Upper lobe of right lung (tissue), 1 donor: ENCODE results near the gene PPFIA3. TPM values are rescaled to one million over a fixed set of nuclear protein-coding genes. Genes with fewer than 3 reads are reported as not detected.
A peak's percentile ranks its signal among the peaks of the same experiment; 100 is the strongest.

Experiments used
- ATAC-seq: fragments of 200-7000 bp; cut with Tn5 transposase; one replicate; pipeline ENCODE4 v1.9.1; 2020; ENCODE audit warnings: mild to moderate bottlenecking, moderate library complexity
- DNase-seq: peaks from one replicate; pipeline ENCODE4 v3.0.0-alpha.2; 2020
- H3K27ac ChIP-seq: fragments of 200-600 bp; one replicate; pipeline ENCODE4 v1.8.0; 2022
- H3K27me3 ChIP-seq: fragments of 200-600 bp; one replicate; pipeline ENCODE4 v1.8.0; 2022; ENCODE audit warnings: mild to moderate bottlenecking
- H3K36me3 ChIP-seq: fragments of 200-600 bp; one replicate; pipeline ENCODE4 v1.8.0; 2022
- H3K4me1 ChIP-seq: fragments of 200-600 bp; one replicate; pipeline ENCODE4 v1.8.0; 2022
- H3K4me3 ChIP-seq: fragments of 200-600 bp; one replicate; pipeline ENCODE4 v1.8.0; 2022; ENCODE audit warnings: mild to moderate bottlenecking
- H3K9me3 ChIP-seq: fragments of 200-600 bp; one replicate; pipeline ENCODE4 v1.8.0; 2022
- CTCF ChIP-seq: fragments of 200-600 bp; IDR thresholded peaks from one replicate; pipeline ENCODE4 v1.8.0; 2022; ENCODE audit warnings: antibody characterized with exemption
- intact Hi-C: fragments of 100-400 bp; cut with DNase I; formaldehyde crosslinking; loops from one replicate; pipeline ENCODE4 v1.11.0; 2022
- total RNA-seq: library from RNA; stranded (reverse); fragmentation: NEBNext Ultra II Directional; extraction: Animal tissue kit (Norgen Biotek cat#: 25700); gene quantifications from one replicate; pipeline ENCODE4 v1.2.1, GENCODE V29; 2021
- donor health status: DM: no; HTN: yes; CAD: no; lungs with severe emphysema.

Gene PPFIA3
- total RNA-seq, 1 donor from 2014 or later = 10.7 TPM

GRCh38 chr19:49155820-49156346 is 36.5 kb downstream of the PPFIA3 start:
- no peaks in the 10 kb centered on the region for H3K27me3 ChIP-seq
- no peak overlapping the region for H3K27ac ChIP-seq
- H3K4me1 ChIP-seq = no peaks in the 10 kb centered on the region
- no peak for ATAC-seq
- no peaks in the 10 kb centered on the region for H3K9me3 ChIP-seq
- TF ChIP-seq CTCF = no peak
- H3K36me3 ChIP-seq = no peaks in the 10 kb centered on the region
- intact Hi-C loops = no loop called here
- H3K4me3 ChIP-seq = no peak overlapping the region
- no peak for DNase-seq

GRCh38 chr19:49157445-49158224 is 38.3 kb downstream of the PPFIA3 start, which contains the start of gene TRPM4:
TSS of gene TRPM4 (plus strand) at chr19:49157792. CDS start at chr19:49157867, 75 bp downstream.
- no peak for TF ChIP-seq CTCF
- peak; percentile 96 for DNase-seq
- intact Hi-C loops = no loop called here
- Histone ChIP-seq H3K4me1 (no peaks in the 10 kb centered on the region), H3K36me3 (no peaks in the 10 kb centered on the region), H3K27me3 (no peaks in the 10 kb centered on the region), H3K27ac (peak within 1 kb of the TSS; percentile 83), H3K9me3 (no peaks in the 10 kb centered on the region), H3K4me3 (peak within 1 kb of the TSS; percentile 92)
- ATAC-seq = peak; percentile 96

DNA sequence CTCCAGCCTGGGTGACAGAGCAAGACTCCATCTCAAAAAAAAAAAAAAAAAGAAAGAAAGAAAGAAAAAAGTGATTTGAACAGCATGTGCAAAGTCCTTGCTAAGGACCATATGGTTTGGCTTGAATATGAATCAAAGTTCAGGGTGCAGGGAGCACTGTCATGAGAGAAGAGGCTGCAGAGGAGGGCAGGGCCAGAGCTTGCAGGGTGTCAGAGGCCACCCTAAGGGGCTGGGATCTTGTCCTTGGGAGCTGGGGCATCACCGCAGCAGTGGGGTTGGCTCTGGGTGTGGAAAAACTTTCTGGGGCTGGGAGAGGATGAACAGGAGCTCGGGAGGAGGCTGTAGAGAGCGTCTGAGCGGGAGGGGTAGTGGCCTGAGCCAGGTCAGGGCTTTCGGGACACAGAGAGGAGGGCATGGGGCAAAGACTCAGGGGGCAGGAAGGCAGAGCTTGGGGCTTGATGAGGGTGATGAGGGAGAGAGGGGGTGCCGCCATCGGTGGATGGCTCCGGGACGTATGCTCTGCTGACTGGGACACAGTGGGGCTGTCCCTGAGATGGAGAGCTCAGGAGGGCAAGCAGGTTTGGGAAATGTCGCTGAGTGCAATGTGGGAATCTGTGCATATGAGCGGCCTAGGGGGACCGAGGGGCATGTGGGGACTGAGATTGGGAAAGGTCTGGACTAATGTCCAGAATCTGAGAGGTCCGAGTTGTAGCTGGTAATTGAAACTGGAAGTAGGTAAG is 41.3 kb downstream of the PPFIA3 start:
- H3K27ac ChIP-seq = no peak overlapping the region
- no peak for TF ChIP-seq CTCF
- no peaks in the 10 kb centered on the region for H3K9me3 ChIP-seq
- intact Hi-C loops = no loop called here
- no peaks in the 10 kb centered on the region for H3K36me3 ChIP-seq
- ATAC-seq = no peak
- no peak overlapping the region for H3K4me3 ChIP-seq
- no peaks in the 10 kb centered on the region for H3K27me3 ChIP-seq
- peaks cover 10% of the 10 kb centered on the region for H3K4me1 ChIP-seq
- DNase-seq = no peak

DNA sequence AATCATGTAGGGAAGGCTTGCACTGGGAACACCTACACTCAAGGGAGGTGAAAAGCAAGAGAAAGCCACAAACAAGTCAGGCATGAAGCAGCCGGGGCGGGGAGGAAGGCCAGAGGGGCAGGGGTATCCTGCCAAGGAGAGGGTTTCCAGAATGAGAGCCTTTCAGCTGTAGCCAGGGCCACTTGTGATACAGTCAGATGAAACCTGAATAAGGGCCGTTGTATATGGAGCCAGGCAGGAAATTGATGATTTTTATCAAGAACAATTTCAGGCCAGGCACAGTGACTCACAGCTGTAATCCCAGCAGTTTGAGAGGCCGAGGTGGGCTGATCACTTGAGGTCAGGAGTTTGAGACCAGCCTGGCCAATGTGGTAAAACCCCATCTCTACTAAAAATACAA is 42.6 kb downstream of the PPFIA3 start:
- TF ChIP-seq CTCF = no peak
- Histone ChIP-seq H3K27ac (no peak overlapping the region), H3K4me3 (no peak overlapping the region), H3K9me3 (no peaks in the 10 kb centered on the region), H3K36me3 (no peaks in the 10 kb centered on the region), H3K4me1 (peaks cover 14% of the 10 kb centered on the region), H3K27me3 (no peaks in the 10 kb centered on the region)
- DNase-seq (no peak), ATAC-seq (no peak)
- intact Hi-C loops = no loop called here

- H3K27ac ChIP-seq = peak overlapping the region; percentile 73
- H3K4me3 ChIP-seq = no peak overlapping the region
- no peaks in the 10 kb centered on the region for H3K9me3 ChIP-seq
- no peaks in the 10 kb centered on the region for H3K27me3 ChIP-seq
- no peak for TF ChIP-seq CTCF
- peaks cover 17% of the 10 kb centered on the region for H3K36me3 ChIP-seq
- DNase-seq (no peak), ATAC-seq (peak; percentile 62)
- intact Hi-C loops = no loop called here
- peaks cover 14% of the 10 kb centered on the region for H3K4me1 ChIP-seq
These were observed 45.9 kb downstream of the PPFIA3 start for GRCh38 chr19:49165111-49165750.
